ENCODE results near the gene KRTAP10-7.

DNA sequence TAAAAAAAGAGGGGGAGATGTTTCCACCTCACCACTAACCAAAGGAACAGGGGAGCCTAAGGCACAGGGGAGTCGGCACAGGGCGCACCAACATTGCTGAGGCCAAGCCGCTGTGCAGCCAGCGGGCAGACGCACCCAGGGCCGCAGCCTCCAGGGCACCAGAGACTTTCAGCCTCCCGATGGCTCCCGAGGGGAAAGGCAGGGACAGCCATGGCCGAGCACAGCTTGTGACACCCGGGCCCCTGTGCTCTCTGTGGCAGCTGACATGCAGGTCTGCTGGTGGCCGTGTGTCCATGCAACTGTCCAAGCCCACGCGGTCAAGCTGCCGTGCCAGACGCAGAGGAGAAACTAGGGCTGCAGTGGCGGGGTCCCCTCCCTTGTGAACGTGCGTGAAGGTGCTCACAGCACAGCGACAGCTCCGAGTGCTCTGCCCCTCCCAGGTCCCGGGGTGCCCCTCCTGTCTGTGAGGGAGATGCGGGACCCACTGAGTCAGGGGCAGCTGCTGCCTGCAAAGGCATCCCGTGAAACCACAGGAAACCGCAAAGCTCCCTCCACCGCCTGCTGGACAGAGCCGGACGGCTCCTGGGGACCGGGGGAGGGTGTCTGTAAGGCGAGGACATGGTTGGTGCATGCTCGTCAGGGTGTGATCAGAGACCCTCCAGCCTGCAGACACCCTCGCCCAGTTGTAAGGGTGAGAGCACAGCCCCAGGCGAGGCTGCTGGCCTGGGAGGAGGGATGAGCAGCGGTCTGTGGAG is 48.3 kb downstream of the KRTAP10-7 start:
- TF ChIP-seq TAF1 (IDR thresholded peaks at IDR 0.05; ENCODE audit: borderline replicate concordance, insufficient read depth, low read length) (no peak), SIN3A (IDR thresholded peaks at IDR 0.05; ENCODE audit: borderline replicate concordance, insufficient read depth, low read length) (no peak), POLR2AphosphoS5 (IDR thresholded peaks at IDR 0.05; ENCODE audit: low read depth, low read length) (no peak), REST (IDR thresholded peaks at IDR 0.05; ENCODE audit: insufficient read depth in 1 of 2, low read depth in 2 of 2, low read length in 2 of 2) (no peak), FOXP2 (optimal IDR thresholded peaks at IDR 0.05; ENCODE audit: borderline replicate concordance, extremely low read depth, extremely low read length, insufficient read depth) (no peak)

Data from PFSK-1 (cell line).